Mesendoderm (in vitro differentiated cells): ENCODE measurements around the gene PDZD2.

Source experiments
- DNase-seq: peaks from one replicate; pipeline ENCODE4 v3.0.0; 2013
- H2AK5ac ChIP-seq: 2 replicates; pipeline ENCODE4 v1.6.1; 2013; ENCODE audit warnings: low read length, inconsistent platforms
- H2BK120ac ChIP-seq: 2 replicates; pipeline ENCODE4 v1.6.1; 2013; ENCODE audit warnings: low read depth, mild to moderate bottlenecking, low read length, moderate library complexity, mixed read lengths
- H2BK15ac ChIP-seq: replicated peaks from 2 replicates; pipeline ENCODE4 v1.6.1; 2013; ENCODE audit warnings: low read depth, mild to moderate bottlenecking, moderate library complexity
- H2BK5ac ChIP-seq: 2 replicates; pipeline ENCODE4 v1.6.1; 2013; ENCODE audit warnings: low read length, inconsistent platforms
- H3K18ac ChIP-seq: 2 replicates; pipeline ENCODE4 v1.6.1; 2013; ENCODE audit warnings: mild to moderate bottlenecking, low read length, mixed read lengths
- H3K23ac ChIP-seq: one replicate; pipeline ENCODE4 v1.6.1; 2013; ENCODE audit warnings: low read length
- H3K27ac ChIP-seq: 2 replicates; pipeline ENCODE4 v1.5.1; 2013; ENCODE audit warnings: low read depth, mild to moderate bottlenecking, inconsistent platforms, low read length, moderate library complexity
- H3K27me3 ChIP-seq: 2 replicates; pipeline ENCODE4 v1.6.1; 2013; ENCODE audit warnings: low read length, control low read depth, mild to moderate bottlenecking, inconsistent platforms; ENCODE audit not compliant: insufficient read depth, poor library complexity
- H3K36me3 ChIP-seq: 2 replicates; pipeline ENCODE4 v1.6.1; 2013; ENCODE audit warnings: low read length, inconsistent platforms; ENCODE audit not compliant: control insufficient read depth, insufficient read depth
- H3K4ac ChIP-seq: one replicate; pipeline ENCODE4 v1.6.1; 2013; ENCODE audit warnings: low read depth, mild to moderate bottlenecking, low read length, moderate library complexity
- H3K4me1 ChIP-seq: 2 replicates; pipeline ENCODE4 v1.6.1; 2013; ENCODE audit warnings: low read depth, low read length, inconsistent platforms; ENCODE audit not compliant: control insufficient read depth
- H3K4me2 ChIP-seq: 2 replicates; pipeline ENCODE4 v1.6.1; 2013; ENCODE audit warnings: low read length
- H3K4me3 ChIP-seq: 2 replicates; pipeline ENCODE4 v1.5.1; 2013; ENCODE audit warnings: mild to moderate bottlenecking, low read length
- H3K56ac ChIP-seq: one replicate; pipeline ENCODE4 v1.6.1; 2013; ENCODE audit warnings: low read length
- H3K79me1 ChIP-seq: 2 replicates; pipeline ENCODE4 v1.6.1; 2013; ENCODE audit warnings: low read length, inconsistent platforms
- H3K79me2 ChIP-seq: 2 replicates; pipeline ENCODE4 v1.6.1; 2013; ENCODE audit warnings: mild to moderate bottlenecking, low read length; ENCODE audit not compliant: control insufficient read depth, insufficient read depth
- H3K9ac ChIP-seq: 2 replicates; pipeline ENCODE4 v1.6.1; 2013; ENCODE audit warnings: low read length, inconsistent platforms
- H4K5ac ChIP-seq: one replicate; pipeline ENCODE4 v1.6.1; 2013; ENCODE audit warnings: low read length
- H4K8ac ChIP-seq: one replicate; pipeline ENCODE4 v1.6.1; 2013; ENCODE audit warnings: low read depth, mild to moderate bottlenecking, control low read depth, low read length, moderate library complexity
- WGBS: extraction: QIAGEN DNeasy Blood & Tissue Kit; methylation state at CpG from one replicate; pipeline ENCODE4 v1.1.7; 2013; ENCODE audit warnings: low lambda C conversion rate, missing lambda C conversion rate; ENCODE audit not compliant: insufficient coverage; ENCODE audit errors: extremely low coverage; 5-methylcytosine and 5-hydroxymethylcytosine counted together

The PDZD2 gene

GRCh38 chr5:32068561-32068960 lies 429.6 kb downstream of the PDZD2 start:
- Histone ChIP-seq H4K8ac (no peak overlapping the region), H3K23ac (no peak overlapping the region), H3K56ac (no peak overlapping the region), H3K9ac (no peak overlapping the region), H2BK5ac (no peak overlapping the region), H3K79me1 (no peaks in the 10 kb centered on the region), H3K36me3 (no peaks in the 10 kb centered on the region), H3K27me3 (no peaks in the 10 kb centered on the region), H2BK120ac (no peak overlapping the region), H3K4me2 (no peak overlapping the region), H3K4me3 (no peak overlapping the region), H3K4ac (no peak overlapping the region), H3K79me2 (no peaks in the 10 kb centered on the region), H2BK15ac (no peak overlapping the region), H3K4me1 (no peaks in the 10 kb centered on the region), H3K18ac (no peak overlapping the region), H4K5ac (no peak overlapping the region), H2AK5ac (no peak overlapping the region), H3K27ac (no peak overlapping the region)
- DNase-seq = no peak
- WGBS = no CpG with 5 or more reads among the region's 2 CpGs

- Histone ChIP-seq H3K4me2 (no peak overlapping the region), H3K27me3 (no peaks in the 10 kb centered on the region), H4K5ac (no peak overlapping the region), H3K23ac (no peak overlapping the region), H2BK5ac (no peak overlapping the region), H3K79me1 (no peaks in the 10 kb centered on the region), H3K18ac (no peak overlapping the region), H3K9ac (no peak overlapping the region), H2BK15ac (no peak overlapping the region), H3K27ac (no peak overlapping the region), H2AK5ac (no peak overlapping the region), H3K4ac (no peak overlapping the region), H2BK120ac (no peak overlapping the region), H4K8ac (no peak overlapping the region), H3K79me2 (no peaks in the 10 kb centered on the region), H3K4me1 (no peaks in the 10 kb centered on the region), H3K4me3 (no peak overlapping the region), H3K56ac (no peak overlapping the region), H3K36me3 (no peaks in the 10 kb centered on the region)
- WGBS = no CpG with 5 or more reads among the region's 3 CpGs
- no peak for DNase-seq
Observed at GRCh38 chr5:32069396-32069795, 430.5 kb downstream of the PDZD2 start.

- no peaks in the 10 kb centered on the region for H3K79me1 ChIP-seq
- no peak overlapping the region for H2BK5ac ChIP-seq
- H3K4me1 ChIP-seq = no peaks in the 10 kb centered on the region
- H3K27me3 ChIP-seq = no peaks in the 10 kb centered on the region
- no peak overlapping the region for H2BK120ac ChIP-seq
- H3K4ac ChIP-seq = no peak overlapping the region
- no peak overlapping the region for H3K9ac ChIP-seq
- H2AK5ac ChIP-seq = no peak overlapping the region
- H2BK15ac ChIP-seq = no peak overlapping the region
- no peaks in the 10 kb centered on the region for H3K36me3 ChIP-seq
- no peak overlapping the region for H3K56ac ChIP-seq
- H3K79me2 ChIP-seq = no peaks in the 10 kb centered on the region
- no peak overlapping the region for H3K23ac ChIP-seq
- DNase-seq = no peak
- no peak overlapping the region for H3K18ac ChIP-seq
- no peak overlapping the region for H4K8ac ChIP-seq
- no peak overlapping the region for H3K4me3 ChIP-seq
- H4K5ac ChIP-seq = no peak overlapping the region
- H3K27ac ChIP-seq = no peak overlapping the region
- WGBS = no CpG with 5 or more reads among the region's 7 CpGs
- no peak overlapping the region for H3K4me2 ChIP-seq
Observed at GRCh38 chr5:32071351-32071944, 432.5 kb downstream of the PDZD2 start.

GRCh38 chr5:32072054-32072453 lies 433.1 kb downstream of the PDZD2 start:
- Histone ChIP-seq H3K27ac (no peak overlapping the region), H2BK120ac (no peak overlapping the region)
- no CpG with 5 or more reads among the region's 14 CpGs for WGBS

GRCh38 chr5:32074401-32074800 lies 435.5 kb downstream of the PDZD2 start:
- peak; percentile 51 for DNase-seq
- no peak overlapping the region for H3K9ac ChIP-seq
- no peak overlapping the region for H3K23ac ChIP-seq
- H4K8ac ChIP-seq = no peak overlapping the region
- H3K4me2 ChIP-seq = no peak overlapping the region
- no peaks in the 10 kb centered on the region for H3K79me1 ChIP-seq
- H2BK120ac ChIP-seq = no peak overlapping the region
- no peaks in the 10 kb centered on the region for H3K36me3 ChIP-seq
- no peak overlapping the region for H3K56ac ChIP-seq
- H2BK15ac ChIP-seq = no peak overlapping the region
- WGBS = no CpG with 5 or more reads among the region's 5 CpGs
- no peak overlapping the region for H3K4me3 ChIP-seq
- H4K5ac ChIP-seq = no peak overlapping the region
- no peak overlapping the region for H3K18ac ChIP-seq
- H3K27ac ChIP-seq = no peak overlapping the region
- no peaks in the 10 kb centered on the region for H3K79me2 ChIP-seq
- no peaks in the 10 kb centered on the region for H3K27me3 ChIP-seq
- H2AK5ac ChIP-seq = no peak overlapping the region
- H3K4me1 ChIP-seq = no peaks in the 10 kb centered on the region
- H2BK5ac ChIP-seq = no peak overlapping the region
- no peak overlapping the region for H3K4ac ChIP-seq

More at GRCh38 chr5:32072054-32072453, 433.1 kb downstream of the PDZD2 start:
- Histone ChIP-seq H3K36me3 (no peaks in the 10 kb centered on the region), H2AK5ac (no peak overlapping the region), H3K18ac (no peak overlapping the region), H3K4me2 (no peak overlapping the region), H2BK5ac (no peak overlapping the region), H3K23ac (no peak overlapping the region), H4K5ac (no peak overlapping the region), H3K4me3 (no peak overlapping the region), H3K9ac (no peak overlapping the region), H3K27me3 (no peaks in the 10 kb centered on the region), H2BK15ac (no peak overlapping the region), H3K79me2 (no peaks in the 10 kb centered on the region), H4K8ac (no peak overlapping the region), H3K79me1 (no peaks in the 10 kb centered on the region), H3K4ac (no peak overlapping the region), H3K56ac (no peak overlapping the region), H3K4me1 (no peaks in the 10 kb centered on the region)
- DNase-seq = no peak
